Measurements from ENCODE around the gene ARL14EP.

DNA sequence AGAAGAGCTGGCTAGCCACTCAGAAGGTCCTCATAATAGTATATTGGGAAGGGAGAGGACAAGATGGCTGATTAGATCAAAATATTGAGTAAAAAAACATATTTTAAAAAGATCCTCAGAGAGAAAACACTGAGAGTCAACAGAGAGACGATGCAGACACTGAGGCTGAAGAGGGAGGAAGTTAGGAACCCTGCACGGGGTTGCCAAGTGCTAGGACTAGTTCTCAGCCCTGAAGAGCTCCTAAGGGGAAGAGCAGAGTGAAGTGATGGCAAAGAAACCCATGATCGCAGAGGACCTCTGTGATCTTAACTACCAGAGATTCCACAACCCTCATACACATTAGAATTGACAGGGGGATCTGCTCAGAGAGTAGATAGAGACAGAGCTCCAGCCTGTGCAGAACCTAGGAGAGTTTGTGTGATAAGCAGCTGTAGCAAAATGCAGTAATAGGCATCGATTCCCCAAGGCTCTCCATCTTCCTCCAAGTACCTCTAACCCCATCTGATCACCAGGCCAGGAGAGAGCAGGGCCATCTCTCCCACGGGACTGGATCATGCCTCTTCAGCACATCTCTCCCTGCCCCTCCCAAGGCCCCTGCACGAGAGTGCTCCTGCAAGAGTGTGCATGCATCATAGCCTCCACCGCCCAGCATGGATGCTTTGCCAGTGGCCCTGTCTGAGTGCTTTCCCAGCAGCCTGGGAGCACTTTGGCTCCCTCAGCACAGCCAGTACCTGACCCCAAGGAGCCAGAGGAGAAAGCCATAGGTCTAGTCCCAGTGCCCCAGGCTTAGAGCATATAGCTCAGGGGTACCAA lies 41.2 kb upstream of the ARL14EP start:
- TF ChIP-seq, protein P1, sequence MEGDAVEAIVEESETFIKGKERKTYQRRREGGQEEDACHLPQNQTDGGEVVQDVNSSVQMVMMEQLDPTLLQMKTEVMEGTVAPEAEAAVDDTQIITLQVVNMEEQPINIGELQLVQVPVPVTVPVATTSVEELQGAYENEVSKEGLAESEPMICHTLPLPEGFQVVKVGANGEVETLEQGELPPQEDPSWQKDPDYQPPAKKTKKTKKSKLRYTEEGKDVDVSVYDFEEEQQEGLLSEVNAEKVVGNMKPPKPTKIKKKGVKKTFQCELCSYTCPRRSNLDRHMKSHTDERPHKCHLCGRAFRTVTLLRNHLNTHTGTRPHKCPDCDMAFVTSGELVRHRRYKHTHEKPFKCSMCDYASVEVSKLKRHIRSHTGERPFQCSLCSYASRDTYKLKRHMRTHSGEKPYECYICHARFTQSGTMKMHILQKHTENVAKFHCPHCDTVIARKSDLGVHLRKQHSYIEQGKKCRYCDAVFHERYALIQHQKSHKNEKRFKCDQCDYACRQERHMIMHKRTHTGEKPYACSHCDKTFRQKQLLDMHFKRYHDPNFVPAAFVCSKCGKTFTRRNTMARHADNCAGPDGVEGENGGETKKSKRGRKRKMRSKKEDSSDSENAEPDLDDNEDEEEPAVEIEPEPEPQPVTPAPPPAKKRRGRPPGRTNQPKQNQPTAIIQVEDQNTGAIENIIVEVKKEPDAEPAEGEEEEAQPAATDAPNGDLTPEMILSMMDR (IDR thresholded peaks at IDR 0.05; ENCODE audit: poor library complexity) = no peak
- TF ChIP-seq EZH2 (IDR thresholded peaks at IDR 0.05; ENCODE audit: borderline replicate concordance) = no peak
